Stimulated activated CD4-positive, alpha-beta T cell treated with anti-CD3 and anti-CD28 coated beads, Interleukin-4, amount 100 ng/mL, for 4 hours (primary cell): ENCODE results near the gene DMBX1.
A peak's percentile ranks its signal among the peaks of the same experiment; 100 is the strongest.

Experiments
- DNase-seq, 2 experiments: peaks; one replicate each; pipeline ENCODE4 v3.0.0-alpha.2; 2020

The DMBX1 gene

GRCh38 chr1:46526013-46526690 lies 36.5 kb downstream of the DMBX1 start:
- no peak for DNase-seq

- no peak for DNase-seq
Observed at GRCh38 chr1:46526691-46527291, 37.2 kb downstream of the DMBX1 start.

GRCh38 chr1:46527474-46528296 lies 38.0 kb downstream of the DMBX1 start:
- DNase-seq, result peak; percentile 55 to 71

GRCh38 chr1:46528297-46528955 lies 38.8 kb downstream of the DMBX1 start:
- no peak for DNase-seq

GRCh38 chr1:46529031-46529630 lies 39.5 kb downstream of the DMBX1 start:
- no peak for DNase-seq

GRCh38 chr1:46530311-46530710 lies 40.7 kb downstream of the DMBX1 start:
- no peak for DNase-seq

- DNase-seq, result no peak
Observed at GRCh38 chr1:46530791-46531409, 41.3 kb downstream of the DMBX1 start.

- no peak for DNase-seq
Observed at GRCh38 chr1:46532095-46532494, 42.5 kb downstream of the DMBX1 start.

GRCh38 chr1:46532498-46533178 lies 43.0 kb downstream of the DMBX1 start:
- peak; percentile 59 to 76 for DNase-seq

- DNase-seq, result peak; percentile 41 to 57
Observed at GRCh38 chr1:46533179-46533864, 43.7 kb downstream of the DMBX1 start.

GRCh38 chr1:46535063-46535462 lies 45.4 kb downstream of the DMBX1 start:
- DNase-seq, result no peak

- no peak for DNase-seq
Observed at GRCh38 chr1:46536527-46536926, 46.9 kb downstream of the DMBX1 start.

- no peak for DNase-seq
Observed at GRCh38 chr1:46537651-46538050, 48.0 kb downstream of the DMBX1 start.

- DNase-seq, result no peak
Observed at GRCh38 chr1:46538147-46538546, 48.5 kb downstream of the DMBX1 start.
